Panc1 (cell line): ENCODE data around the gene UBXN6. TPM values are rescaled to one million over a fixed set of nuclear protein-coding genes. Genes with fewer than 3 reads are reported as not detected.

Source experiments
- ATAC-seq: fragments of 200-7000 bp; cut with Tn5 transposase; 2 replicates; pipeline ENCODE4 v1.9.1; 2020; ENCODE audit warnings: mild to moderate bottlenecking, moderate library complexity
- BruUV-seq: library from RNA; stranded (reverse); fragments of 400-500 nt; replicated peaks from 2 replicates; lab custom pipeline; 2021; lab: Mats Ljungman, UMichigan
- CTCF ChIA-PET: fragments of 300-600 bp; sonication (Branson Sonifier 250); formaldehyde crosslinking; loops from one replicate; lab custom pipeline; 2022; ENCODE audit warnings: antibody characterized with exemption; lab: Charles Lee
- POLR2A ChIA-PET: fragments of 300-600 bp; sonication (Branson Sonifier 250); formaldehyde crosslinking; loops from one replicate; lab custom pipeline; 2022; ENCODE audit warnings: antibody characterized with exemption; lab: Charles Lee
- DNase-seq: peaks from one replicate; pipeline ENCODE4 v3.0.0-alpha.2; 2010; ENCODE audit warnings: low read depth, low spot score
- H3K27ac ChIP-seq: 2 replicates; pipeline ENCODE4 v1.5.1; 2011; ENCODE audit warnings: mild to moderate bottlenecking, low read length, inconsistent platforms
- H3K27me3 ChIP-seq: fragments of 200-500 bp; sonication (Bioruptor generic); 2 replicates; pipeline ENCODE4 v1.6.0; 2014; ENCODE audit warnings: low read length, inconsistent platforms; ENCODE audit not compliant: control insufficient read depth, insufficient read depth
- H3K36me3 ChIP-seq: fragments of 200-500 bp; sonication (Bioruptor generic); 2 replicates; pipeline ENCODE4 v1.5.1; 2014; ENCODE audit warnings: inconsistent platforms, mild to moderate bottlenecking, low read length, moderate library complexity; ENCODE audit not compliant: control insufficient read depth, insufficient read depth
- H3K4me1 ChIP-seq: 2 replicates; pipeline ENCODE4 v1.5.1; 2011; ENCODE audit warnings: inconsistent platforms, mild to moderate bottlenecking, low read length, moderate library complexity; ENCODE audit not compliant: control insufficient read depth, insufficient read depth
- H3K4me3 ChIP-seq, 2 experiments: 2 replicates each; pipeline ENCODE4 v1.5.1; 2011 to 2012; ENCODE audit warnings: low read depth in 2 of 2, low read length in 2 of 2, mild to moderate bottlenecking in 2 of 2, inconsistent platforms in 1 of 2, moderate library complexity in 1 of 2
- H3K9me3 ChIP-seq: fragments of 200-500 bp; sonication (Bioruptor generic); 2 replicates; pipeline ENCODE4 v1.5.1; 2014; ENCODE audit warnings: low read depth, mild to moderate bottlenecking, inconsistent platforms, low read length, moderate library complexity; ENCODE audit not compliant: control insufficient read depth, insufficient read depth
- CTCF ChIP-seq: fragments of 450-650 bp; IDR thresholded peaks from 2 replicates; pipeline ENCODE4 v1.5.1; 2017; ENCODE audit warnings: mild to moderate bottlenecking
- POLR2AphosphoS5 ChIP-seq: IDR thresholded peaks from 2 replicates; pipeline ENCODE4 v1.6.1; 2012; ENCODE audit warnings: mild to moderate bottlenecking, low read depth, low read length, moderate library complexity
- REST ChIP-seq, 2 experiments: IDR thresholded peaks; 2 replicates each; pipeline ENCODE4 v1.6.1; 2011 to 2012; ENCODE audit warnings: low read depth in 2 of 2, control low read depth in 1 of 2, low read length in 1 of 2, mild to moderate bottlenecking in 1 of 2, moderate library complexity in 1 of 2; ENCODE audit not compliant: insufficient read depth in 1 of 2
- SIN3A ChIP-seq: IDR thresholded peaks from 2 replicates; pipeline ENCODE4 v1.6.1; 2012; ENCODE audit warnings: low read depth, mild to moderate bottlenecking, low read length, moderate library complexity, borderline replicate concordance; ENCODE audit not compliant: insufficient read depth
- TCF7L2 ChIP-seq: IDR thresholded peaks from 2 replicates; pipeline ENCODE4 v1.6.1; 2011; ENCODE audit warnings: mild to moderate bottlenecking, low read depth, low read length, inconsistent platforms
- in situ Hi-C: cut with HindIII; loops from 2 replicates; pipeline ENCODE4 v1.10.0; 2016; ENCODE audit warnings: low sequenced_read_pairs, low pct_unique_long_range_greater_than_20kb
- intact Hi-C: fragments of 100-400 bp; cut with micrococcal nuclease; formaldehyde crosslinking; loops from one replicate; pipeline ENCODE4 v1.10.0; 2022; ENCODE audit not compliant: unreplicated experiment
- total RNA-seq: library from RNA; stranded (reverse); gene quantifications from one replicate; pipeline ENCODE4 v1.2.1, GENCODE V29; 2021; ENCODE audit not compliant: unreplicated experiment

UBXN6 gene
- total RNA-seq, 1 experiment from 2014 or later: 55.6 TPM

GRCh38 chr19:4473763-4474513 is 16.3 kb upstream of the UBXN6 start:
- H3K4me3 ChIP-seq: peak overlapping the region; percentile 25 to 66
- H3K4me1 ChIP-seq: no peaks in the 10 kb centered on the region; the same call in 1 of the 2 replicates
- ChIA-PET POLR2A (no interaction called here), CTCF (no interaction called here)
- no peaks in the 10 kb centered on the region for H3K27me3 ChIP-seq
- TF ChIP-seq SIN3A: no peak
- TF ChIP-seq REST (IDR thresholded peaks at IDR 0.05; ENCODE audit: insufficient read depth in 1 of 2, low read depth in 2 of 2, low read length in 1 of 2): no peak
- no peak for TF ChIP-seq POLR2AphosphoS5
- TF ChIP-seq CTCF: no peak
- no peak for TF ChIP-seq TCF7L2
- no TSS peak for BruUV-seq
- intact Hi-C loops: no loop called here
- peaks cover 4% of the 10 kb centered on the region; the same call in 1 of the 2 replicates for H3K36me3 ChIP-seq
- H3K27ac ChIP-seq: peak overlapping the region; percentile 34; the same call in 1 of the 2 replicates
- DNase-seq: no peak
- no peak for ATAC-seq
- in situ Hi-C loops: no loop called here
- H3K9me3 ChIP-seq: no peaks in the 10 kb centered on the region

- no peaks in the 10 kb centered on the region for H3K27me3 ChIP-seq
- ATAC-seq: no peak
- H3K36me3 ChIP-seq: peaks cover 4% of the 10 kb centered on the region; the same call in 1 of the 2 replicates
- no peaks in the 10 kb centered on the region; the same call in 1 of the 2 replicates for H3K4me1 ChIP-seq
- no TSS peak for BruUV-seq
- DNase-seq: no peak
- in situ Hi-C loops (no loop called here), intact Hi-C loops (no loop called here)
- ChIA-PET POLR2A (no interaction called here), CTCF (no interaction called here)
- TF ChIP-seq POLR2AphosphoS5 (no peak), REST (IDR thresholded peaks at IDR 0.05; ENCODE audit: insufficient read depth in 1 of 2, low read depth in 2 of 2, low read length in 1 of 2) (no peak), CTCF (no peak), SIN3A (no peak)
- peak overlapping the region; percentile 73 for H3K27ac ChIP-seq
- no peaks in the 10 kb centered on the region for H3K9me3 ChIP-seq
- H3K4me3 ChIP-seq: peak overlapping the region; percentile 66 to 83
These were observed 15.6 kb upstream of the UBXN6 start for GRCh38 chr19:4473011-4473762.
